GM10248 (cell line): ENCODE results near the gene KCNS1.
"Not testable (repeated sequence)": the region's sequence is repeated elsewhere in the genome, so short reads cannot be mapped to it uniquely, and the experiment has no call there.

Experiments used
- CTCF ChIA-PET: fragments of 300-600 bp; sonication (Branson Sonifier 250); formaldehyde crosslinking; extraction: SDS; loops from one replicate; lab custom pipeline; 2021; ENCODE audit warnings: antibody characterized with exemption; lab: Yijun Ruan, JAX
- POLR2A ChIA-PET: fragments of 350-650 bp; sonication (Branson Sonifier 250); formaldehyde crosslinking; extraction: SDS; loops from one replicate; lab custom pipeline; 2020; ENCODE audit warnings: antibody characterized with exemption; lab: Yijun Ruan, JAX
- DNase-seq: peaks from one replicate; pipeline ENCODE4 v3.0.0; 2012; ENCODE audit errors: extremely low spot score
- CTCF ChIP-seq: IDR thresholded peaks from 2 replicates; pipeline ENCODE4 v1.5.1; 2012; ENCODE audit warnings: mild to moderate bottlenecking, low read depth; ENCODE audit errors: extremely low read depth, missing control alignments, control extremely low read depth

KCNS1 gene

GRCh38 chr20:45067087-45067486, 33.8 kb downstream of the KCNS1 start:
- no peak for DNase-seq
- ChIA-PET POLR2A (no interaction called here), CTCF (interaction anchor here (1.0 to 2.4 kb wide), 4 partner anchors 9 to 29 kb away, joined by 4 to 13 read pairs (median 4); no protein-coding TSS in a partner anchor)

GRCh38 chr20:45066372-45066771, 34.6 kb downstream of the KCNS1 start:
- no peak for DNase-seq
- CTCF ChIA-PET = interaction anchor here (1.3 to 2.5 kb wide), 3 partner anchors 29 to 39 kb away, joined by 3 to 18 read pairs (median 13); no protein-coding TSS in a partner anchor
- no peak for TF ChIP-seq CTCF
- POLR2A ChIA-PET = no interaction called here

More at GRCh38 chr20:45067087-45067486, 33.8 kb downstream of the KCNS1 start:
- no peak for TF ChIP-seq CTCF

GRCh38 chr20:45064812-45065211, 36.1 kb downstream of the KCNS1 start:
- no peak for DNase-seq
- no peak for TF ChIP-seq CTCF
- POLR2A ChIA-PET = no interaction called here
- CTCF ChIA-PET = interaction anchor here (1.0 to 2.5 kb wide), 3 partner anchors 10 to 31 kb away, joined by 3 to 18 read pairs (median 4); no protein-coding TSS in a partner anchor

GRCh38 chr20:45063107-45063506, 37.8 kb downstream of the KCNS1 start:
- POLR2A ChIA-PET, DNase-seq: not testable (repeated sequence)
- CTCF ChIA-PET = interaction anchor here (1.7 kb wide), 1 partner anchor 19 kb away, joined by 4 read pairs; no protein-coding TSS in a partner anchor

GRCh38 chr20:45061244-45061643, 39.7 kb downstream of the KCNS1 start:
- TF ChIP-seq CTCF = no peak
- ChIA-PET CTCF (interaction anchor here (1.0 to 2.1 kb wide), 5 partner anchors 10 to 36 kb away, joined by 3 to 12 read pairs (median 4); no protein-coding TSS in a partner anchor), POLR2A (no interaction called here)
- no peak for DNase-seq

- no peak for TF ChIP-seq CTCF
- DNase-seq = no peak
- POLR2A ChIA-PET = no interaction called here
- CTCF ChIA-PET = interaction anchor here (1.0 to 2.1 kb wide), 5 partner anchors 10 to 37 kb away, joined by 3 to 12 read pairs (median 4); no protein-coding TSS in a partner anchor
These were observed 40.6 kb downstream of the KCNS1 start for GRCh38 chr20:45060294-45060693.

- CTCF ChIA-PET = interaction anchor here (1.1 to 2.1 kb wide), 3 partner anchors 9 to 36 kb away, joined by 4 to 12 read pairs (median 7); no protein-coding TSS in a partner anchor
- POLR2A ChIA-PET = no interaction called here
- DNase-seq = no peak
- no peak for TF ChIP-seq CTCF
These were observed 41.8 kb downstream of the KCNS1 start for GRCh38 chr20:45059022-45059728.
